NCI-H82 (cell line): ENCODE data around the gene POLR2E.
A peak's percentile ranks its signal among the peaks of the same experiment; 100 is the strongest.

Experiments used
- DNase-seq: peaks from one replicate; lab custom pipeline; 2025; lab: John Stamatoyannopoulos, UW

Gene POLR2E

GRCh38 chr19:1047696-1048147, 47.5 kb downstream of the POLR2E start:
- no peak for DNase-seq

- DNase-seq: no peak
Measured at GRCh38 chr19:1046836-1047695, 48.1 kb downstream of the POLR2E start.

DNA sequence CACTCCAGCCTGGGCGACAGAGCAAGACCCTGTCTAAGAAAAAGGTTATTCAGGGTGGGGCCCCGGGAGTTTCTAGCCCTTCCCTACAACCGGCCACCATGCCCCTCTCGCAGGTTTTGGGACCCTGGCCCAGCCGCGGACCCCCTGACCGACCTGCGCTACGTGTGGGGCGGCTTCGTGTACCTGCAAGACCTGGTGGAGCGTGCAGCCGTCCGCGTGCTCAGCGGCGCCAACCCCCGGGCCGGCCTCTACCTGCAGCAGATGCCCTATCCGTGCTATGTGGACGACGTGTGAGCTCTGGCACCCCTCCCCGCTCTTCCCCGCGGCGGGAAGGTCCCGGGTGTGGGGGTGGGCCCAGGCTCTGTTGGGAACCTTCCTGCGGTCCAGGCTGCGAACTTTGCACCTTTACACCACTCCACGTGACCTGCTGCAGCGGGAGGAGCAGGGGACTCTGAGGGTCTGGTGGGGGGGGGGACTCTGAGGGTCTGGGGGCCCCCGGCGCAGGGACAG, 49.0 kb downstream of the POLR2E start:
- DNase-seq: no peak

- DNase-seq: peak; percentile 70
Measured at GRCh38 chr19:1045247-1045603, 50.0 kb downstream of the POLR2E start.

DNA sequence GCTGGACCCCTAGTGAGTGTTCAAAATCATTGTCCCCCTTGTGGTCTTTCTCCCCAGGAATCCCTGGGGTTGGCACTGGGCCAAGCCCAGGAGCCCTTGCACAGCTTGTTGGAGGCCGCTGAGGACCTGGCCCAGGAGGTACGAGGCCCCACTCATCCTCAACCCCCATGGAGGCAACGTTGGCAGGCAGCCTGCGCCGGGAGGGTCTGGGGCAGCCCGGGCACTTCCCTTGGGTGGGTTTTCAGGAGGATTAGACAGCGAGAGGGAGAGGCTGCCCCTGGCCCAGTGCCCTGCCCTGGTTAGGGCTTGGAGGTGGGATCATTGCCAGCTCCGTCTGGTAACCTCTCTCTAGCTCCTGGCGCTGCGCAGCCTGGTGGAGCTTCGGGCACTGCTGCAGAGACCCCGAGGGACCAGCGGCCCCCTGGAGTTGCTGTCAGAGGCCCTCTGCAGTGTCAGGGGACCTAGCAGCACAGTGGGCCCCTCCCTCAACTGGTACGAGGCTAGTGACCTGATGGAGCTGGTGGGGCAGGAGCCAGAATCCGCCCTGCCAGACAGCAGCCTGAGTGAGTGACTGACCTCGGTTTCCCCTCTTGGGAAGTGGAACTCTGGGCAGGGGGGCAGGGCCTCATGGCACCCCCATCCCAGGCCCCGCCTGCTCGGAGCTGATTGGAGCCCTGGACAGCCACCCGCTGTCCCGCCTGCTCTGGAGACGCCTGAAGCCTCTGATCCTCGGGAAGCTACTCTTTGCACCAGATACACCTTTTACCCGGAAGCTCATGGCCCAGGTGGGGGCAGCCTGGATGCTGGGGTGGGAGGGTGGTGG, 52.3 kb downstream of the POLR2E start:
- DNase-seq: peak; percentile 63

DNA sequence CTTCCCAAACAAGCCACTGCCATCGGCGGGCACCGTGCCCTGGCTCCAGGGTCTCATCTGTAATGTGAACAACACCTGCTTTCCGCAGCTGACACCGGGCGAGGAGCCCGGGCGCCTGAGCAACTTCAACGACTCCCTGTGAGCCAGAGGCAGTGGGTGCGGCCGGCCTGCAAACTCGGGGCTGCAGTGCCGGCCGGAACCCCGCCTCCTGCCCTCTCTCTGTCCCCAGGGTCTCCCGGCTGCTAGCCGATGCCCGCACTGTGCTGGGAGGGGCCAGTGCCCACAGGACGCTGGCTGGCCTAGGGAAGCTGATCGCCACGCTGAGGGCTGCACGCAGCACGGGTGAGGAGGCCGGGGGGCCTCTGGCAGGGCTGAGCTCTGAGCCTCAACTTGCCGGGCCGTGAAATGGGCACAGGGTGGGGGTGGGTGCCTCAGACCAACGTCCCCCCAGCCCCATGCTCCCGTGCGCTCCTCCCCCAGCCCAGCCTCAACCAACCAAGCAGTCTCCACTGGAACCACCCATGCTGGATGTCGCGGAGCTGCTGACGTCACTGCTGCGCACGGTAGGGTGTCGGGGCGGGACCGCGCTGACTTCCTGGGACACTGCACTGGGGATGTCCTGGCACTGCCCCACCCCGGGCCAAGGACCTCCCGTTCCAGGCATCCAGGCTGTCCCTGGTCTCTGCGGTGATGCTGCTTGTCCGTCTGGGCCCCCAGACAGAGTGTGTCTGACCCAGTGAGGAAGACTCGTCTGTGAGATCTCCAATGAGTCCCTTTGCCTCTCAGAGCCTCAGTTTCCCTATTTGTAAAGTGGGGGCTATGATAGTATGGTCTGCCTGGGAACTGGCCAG, 53.1 kb downstream of the POLR2E start:
- peak; percentile 38 for DNase-seq

DNA sequence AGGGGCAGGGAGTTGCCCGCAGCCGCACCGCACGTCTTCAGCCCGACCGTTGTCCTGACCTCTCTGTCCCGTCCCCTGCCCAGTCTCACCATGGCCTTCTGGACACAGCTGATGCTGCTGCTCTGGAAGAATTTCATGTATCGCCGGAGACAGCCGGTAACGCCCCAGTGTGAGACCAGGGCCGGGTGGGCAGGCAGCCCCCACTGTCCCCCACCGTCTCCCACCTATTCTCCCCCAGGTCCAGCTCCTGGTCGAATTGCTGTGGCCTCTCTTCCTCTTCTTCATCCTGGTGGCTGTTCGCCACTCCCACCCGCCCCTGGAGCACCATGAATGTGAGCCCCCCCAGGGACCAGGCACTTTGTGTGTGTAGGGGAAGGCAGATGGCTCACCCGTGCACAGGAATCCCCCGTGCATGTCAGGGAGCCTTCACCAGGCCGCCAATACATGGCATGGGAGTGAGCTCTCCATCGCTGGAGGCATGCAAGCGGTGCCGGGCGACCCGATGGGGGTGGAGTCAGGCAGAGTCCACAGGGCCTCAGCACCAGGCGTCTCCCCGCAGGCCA, 53.8 kb downstream of the POLR2E start:
- no peak for DNase-seq

GRCh38 chr19:1040476-1041271, 54.5 kb downstream of the POLR2E start:
- DNase-seq: peak; percentile 98

DNA sequence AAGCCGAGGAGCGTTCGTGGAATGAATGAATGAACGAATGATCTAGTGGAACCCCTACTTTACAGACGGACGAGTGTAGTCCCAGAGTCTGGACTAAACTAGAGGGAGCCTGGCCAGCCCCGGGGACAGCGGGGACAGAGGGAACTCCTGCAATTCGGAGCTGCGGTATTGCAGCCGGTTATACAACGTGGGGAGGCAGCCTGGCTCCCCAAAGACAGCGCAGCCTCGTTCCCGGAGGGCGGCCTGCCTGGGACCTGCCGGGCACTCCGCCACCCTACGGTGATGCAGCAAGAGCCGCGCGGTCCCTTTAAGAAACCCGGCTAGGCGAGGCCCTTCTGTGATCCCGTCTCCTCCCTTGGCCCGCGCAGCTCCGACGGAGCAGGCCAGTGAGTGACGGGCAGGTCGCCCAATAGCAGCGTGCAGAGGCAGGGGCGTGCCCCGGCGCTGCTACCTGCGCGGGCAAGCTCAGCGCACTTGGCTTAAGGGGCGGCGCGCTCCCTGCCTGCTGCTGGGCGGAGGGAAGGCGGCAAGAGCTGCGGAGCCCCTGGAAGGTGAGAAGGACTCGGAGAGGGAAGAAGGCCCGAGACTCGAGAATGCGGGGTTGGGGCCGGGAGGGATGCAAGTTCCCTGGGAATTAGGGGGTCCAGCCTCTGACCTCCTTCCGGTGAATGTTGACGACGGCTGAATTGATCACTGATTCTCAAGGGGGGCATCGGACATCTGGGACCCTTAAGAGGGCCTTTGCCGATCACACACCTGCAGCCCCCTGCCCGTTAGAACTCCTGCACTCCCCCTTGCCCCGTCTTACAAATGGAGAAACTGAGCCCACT, 55.3 kb downstream of the POLR2E start, which contains the start of gene ABCA7:
TSS of gene ABCA7 (plus strand) at position 462 of the 830 bp plus-strand sequence. CDS start 1,255 bp downstream, outside the sequence.
- peak; percentile 97 for DNase-seq

GRCh38 chr19:1038978-1039645, 56.1 kb downstream of the POLR2E start:
- no peak for DNase-seq

- DNase-seq: no peak
Measured at GRCh38 chr19:1037621-1038064, 57.5 kb downstream of the POLR2E start.
